Esophagus (tissue), 2 donors: ENCODE data around the gene DNAH1. TPM values are rescaled to one million over a fixed set of nuclear protein-coding genes. Genes with fewer than 3 reads are reported as not detected.

ENCODE experiments used
- H3K27ac ChIP-seq, 2 donors: one replicate each; pipeline ENCODE4 v1.5.1; 2013; ENCODE audit warnings: low read depth in 2 of 2, mild to moderate bottlenecking in 2 of 2, inconsistent platforms in 1 of 2, low read length in 1 of 2, moderate library complexity in 1 of 2
- H3K27me3 ChIP-seq, 2 donors: one replicate each; pipeline ENCODE4 v1.6.1; 2013; ENCODE audit warnings: low read length in 2 of 2, control low read depth in 1 of 2, mild to moderate bottlenecking in 1 of 2; ENCODE audit not compliant: insufficient read depth in 2 of 2, control insufficient read depth in 1 of 2
- H3K36me3 ChIP-seq, 2 donors: one replicate each; pipeline ENCODE4 v1.6.1; 2013; ENCODE audit warnings: low read length in 1 of 2; ENCODE audit not compliant: control insufficient read depth in 2 of 2, insufficient read depth in 2 of 2
- H3K4me1 ChIP-seq, 2 donors: one replicate each; pipeline ENCODE4 v1.6.1; 2013; ENCODE audit warnings: low read length in 1 of 2; ENCODE audit not compliant: control insufficient read depth in 2 of 2, insufficient read depth in 2 of 2
- H3K4me3 ChIP-seq, 2 donors: one replicate each; pipeline ENCODE4 v1.5.1; 2013; ENCODE audit warnings: low read length in 2 of 2, mild to moderate bottlenecking in 2 of 2, low read depth in 1 of 2, moderate library complexity in 1 of 2
- H3K9me3 ChIP-seq, 2 donors: one replicate each; pipeline ENCODE4 v1.6.1; 2013; ENCODE audit warnings: mild to moderate bottlenecking in 2 of 2, low read depth in 1 of 2, low read length in 1 of 2, moderate library complexity in 1 of 2; ENCODE audit not compliant: control insufficient read depth in 2 of 2, insufficient read depth in 1 of 2
- WGBS, 2 donors: extraction: QIAGEN DNeasy Blood & Tissue Kit; methylation state at CpG; one replicate each; pipeline ENCODE4 v1.1.7; 2013; 5-methylcytosine and 5-hydroxymethylcytosine counted together
- polyA plus RNA-seq, 2 donors: library from polyadenylated mRNA; stranded (reverse); fragments of 200-250 nt; gene quantifications; one replicate each; pipeline ENCODE4 v1.2.3, GENCODE V29; 2013
- donor health status: healthy with polysubstance abuse.
- donor health status: Bipolar disorder and iron deficiency.

Gene DNAH1
- polyA plus RNA-seq, 2 donors = 2.4 to 4.9 TPM

DNA sequence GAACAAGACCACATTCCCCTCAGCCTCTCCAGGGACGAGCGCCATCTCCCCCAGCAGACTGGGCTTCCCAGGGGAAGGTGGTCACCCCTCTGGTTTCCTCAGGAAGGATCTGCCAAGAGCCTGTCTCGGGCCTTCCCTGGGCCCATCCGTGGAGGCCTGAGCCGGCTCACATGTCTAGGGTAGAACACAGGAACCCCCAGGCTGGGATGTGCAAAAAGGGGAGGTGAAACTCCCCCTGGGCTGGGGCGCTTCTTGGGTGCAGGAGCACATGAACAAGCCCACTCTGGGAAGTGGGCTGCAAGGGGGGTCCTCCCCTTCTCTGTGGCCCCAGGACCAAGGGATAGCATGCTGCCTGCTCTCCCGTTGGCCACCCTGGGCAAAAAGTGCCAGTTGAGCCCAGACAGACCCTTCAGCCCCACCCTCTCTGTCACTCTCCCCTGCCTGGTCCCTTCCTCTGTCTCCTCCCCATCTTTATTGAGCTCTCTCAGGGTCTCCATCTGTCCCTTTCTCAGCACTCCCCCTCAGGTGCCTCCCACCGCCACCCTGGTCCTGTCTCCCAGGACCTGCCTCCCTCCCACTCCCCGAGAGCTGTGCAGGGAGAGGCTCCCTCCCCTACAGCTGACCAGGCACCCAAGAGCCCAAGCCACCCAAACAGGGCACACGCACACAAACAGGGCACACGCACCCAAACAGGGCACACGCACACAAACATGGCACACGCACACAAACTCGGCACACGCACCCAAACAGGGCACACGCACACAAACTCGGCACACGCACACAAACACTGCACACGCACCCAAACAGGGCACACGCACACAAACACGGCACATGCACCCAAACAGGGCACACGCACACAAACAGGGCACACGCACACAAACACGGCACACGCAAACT lies 127.9 kb downstream of the DNAH1 start:
- Histone ChIP-seq H3K9me3 (no peaks in the 10 kb centered on the region), H3K4me3 (no peak overlapping the region), H3K4me1 (peaks cover 2 to 9% of the 10 kb centered on the region in 2 donors), H3K27ac (no peak overlapping the region), H3K27me3 (no peaks in the 10 kb centered on the region), H3K36me3 (no peaks in the 10 kb centered on the region)
- WGBS, 2 donors = 88 to 91% methylated on average over 25 of the region's 25 CpGs

- 26 to 29% methylated on average over 17 to 19 of the region's 19 CpGs for WGBS, 2 donors
- Histone ChIP-seq H3K27me3 (no peaks in the 10 kb centered on the region), H3K9me3 (no peaks in the 10 kb centered on the region), H3K27ac (no peak within 1 kb of the TSS), H3K36me3 (no peaks in the 10 kb centered on the region), H3K4me3 (no peak within 1 kb of the TSS), H3K4me1 (peaks cover 2 to 9% of the 10 kb centered on the region in 2 donors)
These were observed 129.0 kb downstream of the DNAH1 start, which contains the start of gene SEMA3G for GRCh38 chr3:52444860-52445793. TSS of gene SEMA3G (minus strand) at chr3:52445103. CDS start at chr3:52445027, 76 bp downstream.

DNA sequence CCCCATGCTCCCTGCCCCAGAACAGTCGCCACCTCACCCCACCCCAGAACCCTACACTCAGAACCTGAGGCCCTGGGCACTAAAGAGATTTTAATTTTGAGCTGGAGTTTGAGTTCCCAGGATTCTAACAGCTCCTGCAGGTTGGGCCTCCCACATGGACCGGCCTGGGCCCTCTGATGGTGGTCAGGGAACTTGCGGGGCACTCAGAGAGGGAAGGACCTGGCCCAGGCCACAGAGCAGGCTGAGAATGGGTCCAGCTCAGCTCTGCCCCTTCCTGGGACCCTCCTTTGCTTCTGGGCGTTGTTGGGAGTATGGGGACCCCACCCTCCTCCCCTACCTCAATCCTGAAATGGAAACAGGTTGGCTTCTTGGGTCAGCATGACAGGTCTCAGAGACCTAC lies 129.9 kb downstream of the DNAH1 start:
- WGBS, 2 donors = 88 to 91% methylated on average over 4 of the region's 4 CpGs
- Histone ChIP-seq H3K27ac (no peak overlapping the region), H3K9me3 (no peaks in the 10 kb centered on the region)

DNA sequence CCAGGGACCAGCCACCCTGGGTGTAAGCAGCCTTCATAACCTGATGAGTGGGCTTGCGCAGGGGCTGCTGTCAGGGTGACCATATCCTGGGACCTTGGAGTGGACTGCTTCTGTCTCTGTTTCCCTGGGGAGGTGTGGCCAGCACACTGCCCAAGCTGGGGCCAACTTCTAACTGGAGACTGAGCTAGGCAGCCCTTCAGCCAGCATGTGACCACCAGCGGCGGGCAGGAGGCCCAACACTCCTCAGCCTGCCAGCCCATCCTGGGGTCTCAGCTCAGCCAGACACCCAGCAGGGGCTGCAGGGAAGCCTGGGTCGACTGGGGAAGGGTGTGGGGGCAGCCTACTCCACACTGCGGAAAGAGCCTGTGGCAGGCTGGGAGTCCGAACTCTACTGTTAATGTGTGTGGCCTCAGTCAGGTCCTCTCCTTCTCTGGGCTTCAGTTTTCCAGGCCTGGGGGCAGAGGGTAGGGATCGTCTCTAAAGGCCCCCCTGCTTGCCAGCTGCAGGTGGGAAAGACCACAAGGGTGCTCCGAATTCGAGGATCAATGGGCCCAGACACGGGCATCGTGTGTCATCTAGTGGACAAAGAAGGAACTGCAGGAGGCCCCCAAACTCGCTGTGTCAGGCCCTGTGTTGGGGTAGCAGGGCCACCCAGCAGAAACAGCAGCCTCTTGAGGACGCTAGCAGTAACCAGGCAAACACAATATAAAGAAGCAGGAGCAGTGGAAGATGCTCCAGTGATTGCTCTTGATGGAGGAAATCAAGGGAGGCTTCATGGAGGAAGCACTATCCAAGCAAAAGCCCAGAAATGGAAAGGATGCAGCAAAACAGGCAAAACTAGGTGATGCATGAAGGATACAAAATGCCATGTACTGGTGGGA lies 130.8 kb downstream of the DNAH1 start:
- Histone ChIP-seq H3K4me3 (no peak overlapping the region), H3K36me3 (no peaks in the 10 kb centered on the region), H3K9me3 (no peaks in the 10 kb centered on the region), H3K4me1 (peaks cover 2 to 9% of the 10 kb centered on the region in 2 donors), H3K27ac (no peak overlapping the region), H3K27me3 (no peaks in the 10 kb centered on the region)
- WGBS, 2 donors = 37 to 40% methylated on average over 13 of the region's 13 CpGs

More for the DNA sequence above, 129.9 kb downstream of the DNAH1 start:
- H3K4me1 ChIP-seq = peaks cover 2 to 9% of the 10 kb centered on the region in 2 donors
- no peaks in the 10 kb centered on the region for H3K27me3 ChIP-seq
- no peaks in the 10 kb centered on the region for H3K36me3 ChIP-seq
- H3K4me3 ChIP-seq = no peak overlapping the region

DNA sequence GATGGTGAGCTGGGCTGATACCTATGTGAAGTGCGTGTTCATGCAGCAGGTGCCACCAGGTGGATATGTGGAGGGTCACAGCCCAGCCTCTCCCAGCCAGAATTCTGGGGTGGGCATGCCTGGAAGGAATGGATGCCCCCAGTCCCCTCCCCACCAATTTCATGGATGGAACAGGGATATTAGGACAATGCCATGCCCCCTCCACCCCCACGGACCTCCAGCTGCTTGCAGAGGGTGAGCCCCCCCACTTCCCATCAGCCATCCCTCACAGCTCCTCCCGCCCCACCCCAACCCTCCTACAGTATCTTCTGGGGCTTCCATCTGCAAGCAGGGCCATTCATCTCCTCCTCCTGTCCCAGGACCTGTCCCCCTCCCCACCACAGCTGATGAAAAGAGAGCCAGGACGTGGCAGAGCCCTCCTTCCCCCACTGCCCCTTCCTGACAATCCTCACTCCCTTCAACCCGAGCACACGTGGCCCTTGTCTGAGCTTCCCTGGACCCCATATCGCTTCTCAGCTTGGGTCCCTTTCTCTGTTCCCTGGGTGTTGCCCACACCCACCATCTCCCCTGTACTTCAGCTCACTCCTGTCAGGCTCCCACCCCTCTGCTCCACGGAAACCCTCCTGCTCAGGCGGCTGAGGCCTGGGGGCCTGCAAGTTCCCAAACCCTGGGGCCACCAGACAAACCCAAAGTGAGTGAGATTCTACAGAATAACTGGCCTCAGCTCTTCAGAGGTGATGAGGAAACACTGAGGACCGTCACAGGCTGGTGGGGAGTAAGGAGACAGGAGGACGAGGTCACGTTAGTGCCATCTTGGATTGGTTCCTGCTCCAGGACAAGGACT lies 131.6 kb downstream of the DNAH1 start:
- Histone ChIP-seq H3K9me3 (no peaks in the 10 kb centered on the region), H3K27me3 (no peaks in the 10 kb centered on the region), H3K4me3 (no peak overlapping the region), H3K36me3 (no peaks in the 10 kb centered on the region), H3K27ac (no peak overlapping the region), H3K4me1 (peaks cover 2 to 9% of the 10 kb centered on the region in 2 donors)
- 73 to 74% methylated on average over 12 of the region's 12 CpGs for WGBS, 2 donors

Other genes with a start within 250 kb of the DNAH1 start
- 1 to 10 TPM; 1.7 to 5.2 TPM for gene POC1A, start 161.9 kb upstream of the DNAH1 start, polyA plus RNA-seq
- 10 to 100 TPM; 17.2 to 36.4 TPM for gene ALAS1, start 118.2 kb upstream of the DNAH1 start, polyA plus RNA-seq
- under 1 TPM; 0.10 to 0.14 TPM for gene TLR9, start 90.7 kb upstream of the DNAH1 start, polyA plus RNA-seq
- 10 to 100 TPM; 22.0 to 40.3 TPM for gene TWF2, start 77.2 kb upstream of the DNAH1 start, polyA plus RNA-seq
- 10 to 100 TPM; 10.1 to 15.6 TPM for gene PPM1M, start 70.6 kb upstream of the DNAH1 start, polyA plus RNA-seq
- gene WDR82, start 37.7 kb upstream of the DNAH1 start, polyA plus RNA-seq = 10 to 100 TPM; 19.9 to 33.6 TPM
- gene GLYCTK, start 28.5 kb upstream of the DNAH1 start, polyA plus RNA-seq = 1 to 10 TPM; 5.9 to 6.2 TPM
- 10 to 100 TPM; 50.0 to 65.2 TPM for gene BAP1, start 93.7 kb downstream of the DNAH1 start, polyA plus RNA-seq
- gene PHF7, start 94.3 kb downstream of the DNAH1 start, polyA plus RNA-seq = 1 to 10 TPM; 3.7 to 3.9 TPM
- 1 to 10 TPM; 1.3 to 1.7 TPM for gene SEMA3G, start 128.8 kb downstream of the DNAH1 start, polyA plus RNA-seq
- gene TNNC1, start 137.7 kb downstream of the DNAH1 start, polyA plus RNA-seq = 1 to 10 TPM; 1.3 to 2.0 TPM
- gene NISCH, start 139.3 kb downstream of the DNAH1 start, polyA plus RNA-seq = 10 to 100 TPM; 32.2 to 59.6 TPM
- 10 to 100 TPM; 30.5 to 39.0 TPM for gene STAB1, start 179.0 kb downstream of the DNAH1 start, polyA plus RNA-seq
- gene NT5DC2, start 217.5 kb downstream of the DNAH1 start, polyA plus RNA-seq = 10 to 100 TPM; 81.7 to 93.7 TPM
- 10 to 100 TPM; 20.9 to 37.7 TPM for gene UQCC5, start 220.3 kb downstream of the DNAH1 start, polyA plus RNA-seq